Liver (tissue), 9 donors: ENCODE data around the gene TSTD2. TPM values are rescaled to one million over a fixed set of nuclear protein-coding genes. Genes with fewer than 3 reads are reported as not detected.

ENCODE experiments used
- DNase-seq: peaks from one replicate; pipeline ENCODE4 v3.0.0-alpha.2; 2017; ENCODE audit warnings: low spot score
- H3K27ac ChIP-seq, 2 donors: one replicate each; pipeline ENCODE4 v1.7.0; 2013; ENCODE audit warnings: inconsistent platforms in 2 of 2, low read length in 2 of 2, control low read depth in 1 of 2, low read depth in 1 of 2, mild to moderate bottlenecking in 1 of 2
- H3K27me3 ChIP-seq, 4 donors: one replicate each; pipeline versions ENCODE4 v1.6.1 to v1.7.0; 2013; ENCODE audit warnings: low read length in 3 of 4, inconsistent platforms in 1 of 4, mild to moderate bottlenecking in 1 of 4, moderate library complexity in 1 of 4; ENCODE audit not compliant: control insufficient read depth in 4 of 4, insufficient read depth in 4 of 4
- H3K36me3 ChIP-seq, 4 donors: one replicate each; pipeline versions ENCODE4 v1.6.1 to v1.7.0; 2013; ENCODE audit warnings: low read length in 3 of 4, mild to moderate bottlenecking in 3 of 4, low read depth in 1 of 4, moderate library complexity in 1 of 4; ENCODE audit not compliant: control insufficient read depth in 4 of 4, insufficient read depth in 3 of 4
- H3K4me1 ChIP-seq, 4 donors: one replicate each; pipeline versions ENCODE4 v1.6.1 to v1.7.0; 2013; ENCODE audit warnings: low read length in 3 of 4, mild to moderate bottlenecking in 3 of 4, moderate library complexity in 1 of 4; ENCODE audit not compliant: control insufficient read depth in 4 of 4, insufficient read depth in 4 of 4
- H3K4me3 ChIP-seq, 3 donors: one replicate each; pipeline versions ENCODE4 v1.6.1 to v1.7.0; 2013; ENCODE audit warnings: low read length in 3 of 3, control low read depth in 1 of 3, low read depth in 1 of 3, mild to moderate bottlenecking in 1 of 3
- H3K9ac ChIP-seq, 2 donors: one replicate each; pipeline ENCODE4 v1.7.0; 2013; ENCODE audit warnings: low read length in 2 of 2, mild to moderate bottlenecking in 2 of 2, moderate library complexity in 2 of 2, control low read depth in 1 of 2, low read depth in 1 of 2
- H3K9me3 ChIP-seq, 4 donors: one replicate each; pipeline versions ENCODE4 v1.6.1 to v1.7.0; 2013; ENCODE audit warnings: low read length in 3 of 4; ENCODE audit not compliant: control insufficient read depth in 4 of 4
- EGR1 ChIP-seq, 2 donors: IDR thresholded peaks; 2 replicates each; pipeline ENCODE4 v1.6.1; 2016 to 2018; ENCODE audit warnings: antibody characterized with exemption in 2 of 2, low read depth in 2 of 2
- FOXA1 ChIP-seq: IDR thresholded peaks from 2 replicates; pipeline ENCODE4 v1.6.1; 2016; ENCODE audit warnings: antibody characterized with exemption
- FOXA2 ChIP-seq: IDR thresholded peaks from 2 replicates; pipeline ENCODE4 v1.6.1; 2016; ENCODE audit warnings: antibody characterized with exemption
- GABPA ChIP-seq, 2 donors: IDR thresholded peaks in 1 of 2; conservative IDR thresholded peaks in 1 of 2; 2 replicates each; pipeline ENCODE4 v1.6.1; 2016; ENCODE audit warnings: antibody characterized with exemption in 2 of 2, mild to moderate bottlenecking in 1 of 2, moderate library complexity in 1 of 2
- HNF4A ChIP-seq, 2 donors: conservative IDR thresholded peaks; 2 replicates each; pipeline ENCODE4 v1.6.1; 2016; ENCODE audit warnings: antibody characterized with exemption in 2 of 2, mild to moderate bottlenecking in 2 of 2
- HNF4G ChIP-seq: IDR thresholded peaks from 2 replicates; pipeline ENCODE4 v1.6.1; 2016; ENCODE audit warnings: antibody characterized with exemption
- JUND ChIP-seq, 2 donors: IDR thresholded peaks; 2 replicates each; pipeline ENCODE4 v1.6.1; 2016; ENCODE audit warnings: antibody characterized with exemption in 2 of 2
- RAD21 ChIP-seq, 2 donors: IDR thresholded peaks; 2 replicates each; pipeline ENCODE4 v1.6.1; 2016; ENCODE audit warnings: antibody characterized with exemption in 2 of 2, mild to moderate bottlenecking in 2 of 2
- SP1 ChIP-seq: IDR thresholded peaks from 2 replicates; pipeline ENCODE4 v1.6.1; 2018; ENCODE audit warnings: antibody characterized with exemption, mild to moderate bottlenecking
- TAF1 ChIP-seq: conservative IDR thresholded peaks from 2 replicates; pipeline ENCODE4 v1.6.1; 2016; ENCODE audit warnings: antibody characterized with exemption, mild to moderate bottlenecking
- YY1 ChIP-seq: IDR thresholded peaks from 2 replicates; pipeline ENCODE4 v1.6.1; 2016; ENCODE audit warnings: antibody characterized with exemption, mild to moderate bottlenecking
- WGBS: extraction: QIAGEN DNeasy Blood & Tissue Kit; methylation state at CpG from one replicate; pipeline ENCODE4 v1.1.7; 2013; 5-methylcytosine and 5-hydroxymethylcytosine counted together
- polyA plus RNA-seq, 2 donors: library from polyadenylated mRNA; stranded (reverse) in 1 of 2; unstranded in 1 of 2; fragments of 200-250 nt in 1 of 2; fragments of >200 nt in 1 of 2; fragmentation: Nextera tagmentation in 1 of 2; extraction: Ambion mirVana in 1 of 2; gene quantifications; one replicate each; pipeline versions ENCODE4 v1.2.1 to v1.2.3, GENCODE V29; 2013 to 2015
- total RNA-seq, 2 donors: library from RNA; depleted of rRNA; stranded (reverse); fragments of >200 nt; gene quantifications; one replicate each; pipeline ENCODE4 v1.2.3, GENCODE V29; 2014
- TF ChIP-seq, protein P1 (sequence below): IDR thresholded peaks from 2 replicates; pipeline ENCODE4 v1.6.1; 2016; ENCODE audit warnings: antibody characterized with exemption
- TF ChIP-seq, protein P2 (sequence below): IDR thresholded peaks from 2 replicates; pipeline ENCODE4 v1.6.1; 2016; ENCODE audit warnings: antibody characterized with exemption
- TF ChIP-seq, protein P3 (sequence below): fragments of 150-350 bp; IDR thresholded peaks from 2 replicates; pipeline ENCODE4 v1.5.1; 2017; ENCODE audit warnings: improper control_type of control experiment, low read depth, low read length; ENCODE audit not compliant: missing input control
- TF ChIP-seq, protein P4 (sequence below): IDR thresholded peaks from 2 replicates; pipeline ENCODE4 v1.6.1; 2016; ENCODE audit warnings: antibody characterized with exemption, mild to moderate bottlenecking
- TF ChIP-seq, protein P5 (sequence below): IDR thresholded peaks from 2 replicates; pipeline ENCODE4 v1.6.1; 2016; ENCODE audit warnings: antibody characterized with exemption
- donor health status: healthy.
- donor health status: healthy.
- donor health status: healthy.
- donor health status: healthy.
- donor health status: healthy.

TSTD2 gene
- total and polyA plus RNA-seq, 4 donors, result 4.6 to 13.8 (median 7.1) TPM

DNA sequence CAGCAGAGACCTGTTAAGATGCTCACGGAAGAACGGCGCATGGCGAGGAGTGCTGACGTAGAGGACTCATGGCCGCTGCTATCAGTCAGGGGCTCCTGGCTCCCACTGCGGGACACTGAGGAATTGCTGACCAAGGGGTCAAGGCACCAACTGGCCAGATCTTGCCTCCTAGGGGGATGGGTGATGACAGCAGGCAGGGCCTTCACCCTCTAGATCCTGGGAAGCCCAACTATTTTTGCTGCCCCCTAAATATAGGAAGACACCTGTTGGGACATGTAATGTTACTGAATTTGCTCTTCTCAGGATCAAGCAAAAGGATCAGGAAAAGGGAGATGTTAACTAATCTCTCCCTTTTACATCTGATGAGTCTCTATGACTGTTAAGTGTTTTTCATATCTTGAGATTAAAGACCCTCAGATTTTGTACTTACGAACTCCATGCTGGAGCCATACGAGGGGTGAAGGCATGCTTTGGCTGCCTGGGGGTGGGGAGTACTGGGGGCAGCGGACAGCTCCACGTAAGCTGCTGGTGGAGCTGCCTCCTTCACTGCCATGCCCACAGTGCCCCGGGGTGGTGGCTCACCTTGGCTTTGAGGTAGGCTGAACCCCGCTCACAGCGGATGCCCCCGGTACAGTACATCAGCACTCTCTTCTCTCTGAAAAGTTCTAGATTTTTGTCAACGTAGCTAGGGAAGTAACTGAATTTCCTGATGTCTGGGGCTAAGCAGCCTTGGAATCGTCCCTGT, 28.1 kb downstream of the TSTD2 start:
- no peaks in the 10 kb centered on the region for H3K4me1 ChIP-seq
- H3K9ac ChIP-seq, result no peak overlapping the region
- no peaks in the 10 kb centered on the region for H3K27me3 ChIP-seq
- no peak overlapping the region for H3K27ac ChIP-seq
- peaks cover 12 to 65% (median 46%) of the 10 kb centered on the region in 4 donors for H3K36me3 ChIP-seq
- WGBS, result 96% methylated on average over 17 of the region's 17 CpGs
- no peaks in the 10 kb centered on the region for H3K9me3 ChIP-seq
- no peak for DNase-seq
- no peak overlapping the region for H3K4me3 ChIP-seq
- TF ChIP-seq JUND (IDR thresholded peaks at IDR 0.05) (no peak), YY1 (no peak), SP1 (no peak), GABPA (IDR thresholded peaks at IDR 0.05 in 1 of 2, conservative IDR thresholded peaks at IDR 0.05 in 1 of 2) (no peak), FOXA2 (no peak), EGR1 (IDR thresholded peaks at IDR 0.05; ENCODE audit: low read depth in 2 of 2) (no peak), TAF1 (no peak), FOXA1 (no peak)
- TF ChIP-seq, protein P1, sequence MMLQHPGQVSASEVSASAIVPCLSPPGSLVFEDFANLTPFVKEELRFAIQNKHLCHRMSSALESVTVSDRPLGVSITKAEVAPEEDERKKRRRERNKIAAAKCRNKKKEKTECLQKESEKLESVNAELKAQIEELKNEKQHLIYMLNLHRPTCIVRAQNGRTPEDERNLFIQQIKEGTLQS, result no peak
- TF ChIP-seq, protein P2, sequence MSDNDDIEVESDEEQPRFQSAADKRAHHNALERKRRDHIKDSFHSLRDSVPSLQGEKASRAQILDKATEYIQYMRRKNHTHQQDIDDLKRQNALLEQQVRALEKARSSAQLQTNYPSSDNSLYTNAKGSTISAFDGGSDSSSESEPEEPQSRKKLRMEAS, result no peak
- TF ChIP-seq, protein P3, sequence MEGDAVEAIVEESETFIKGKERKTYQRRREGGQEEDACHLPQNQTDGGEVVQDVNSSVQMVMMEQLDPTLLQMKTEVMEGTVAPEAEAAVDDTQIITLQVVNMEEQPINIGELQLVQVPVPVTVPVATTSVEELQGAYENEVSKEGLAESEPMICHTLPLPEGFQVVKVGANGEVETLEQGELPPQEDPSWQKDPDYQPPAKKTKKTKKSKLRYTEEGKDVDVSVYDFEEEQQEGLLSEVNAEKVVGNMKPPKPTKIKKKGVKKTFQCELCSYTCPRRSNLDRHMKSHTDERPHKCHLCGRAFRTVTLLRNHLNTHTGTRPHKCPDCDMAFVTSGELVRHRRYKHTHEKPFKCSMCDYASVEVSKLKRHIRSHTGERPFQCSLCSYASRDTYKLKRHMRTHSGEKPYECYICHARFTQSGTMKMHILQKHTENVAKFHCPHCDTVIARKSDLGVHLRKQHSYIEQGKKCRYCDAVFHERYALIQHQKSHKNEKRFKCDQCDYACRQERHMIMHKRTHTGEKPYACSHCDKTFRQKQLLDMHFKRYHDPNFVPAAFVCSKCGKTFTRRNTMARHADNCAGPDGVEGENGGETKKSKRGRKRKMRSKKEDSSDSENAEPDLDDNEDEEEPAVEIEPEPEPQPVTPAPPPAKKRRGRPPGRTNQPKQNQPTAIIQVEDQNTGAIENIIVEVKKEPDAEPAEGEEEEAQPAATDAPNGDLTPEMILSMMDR, result no peak
- TF ChIP-seq, protein P4, sequence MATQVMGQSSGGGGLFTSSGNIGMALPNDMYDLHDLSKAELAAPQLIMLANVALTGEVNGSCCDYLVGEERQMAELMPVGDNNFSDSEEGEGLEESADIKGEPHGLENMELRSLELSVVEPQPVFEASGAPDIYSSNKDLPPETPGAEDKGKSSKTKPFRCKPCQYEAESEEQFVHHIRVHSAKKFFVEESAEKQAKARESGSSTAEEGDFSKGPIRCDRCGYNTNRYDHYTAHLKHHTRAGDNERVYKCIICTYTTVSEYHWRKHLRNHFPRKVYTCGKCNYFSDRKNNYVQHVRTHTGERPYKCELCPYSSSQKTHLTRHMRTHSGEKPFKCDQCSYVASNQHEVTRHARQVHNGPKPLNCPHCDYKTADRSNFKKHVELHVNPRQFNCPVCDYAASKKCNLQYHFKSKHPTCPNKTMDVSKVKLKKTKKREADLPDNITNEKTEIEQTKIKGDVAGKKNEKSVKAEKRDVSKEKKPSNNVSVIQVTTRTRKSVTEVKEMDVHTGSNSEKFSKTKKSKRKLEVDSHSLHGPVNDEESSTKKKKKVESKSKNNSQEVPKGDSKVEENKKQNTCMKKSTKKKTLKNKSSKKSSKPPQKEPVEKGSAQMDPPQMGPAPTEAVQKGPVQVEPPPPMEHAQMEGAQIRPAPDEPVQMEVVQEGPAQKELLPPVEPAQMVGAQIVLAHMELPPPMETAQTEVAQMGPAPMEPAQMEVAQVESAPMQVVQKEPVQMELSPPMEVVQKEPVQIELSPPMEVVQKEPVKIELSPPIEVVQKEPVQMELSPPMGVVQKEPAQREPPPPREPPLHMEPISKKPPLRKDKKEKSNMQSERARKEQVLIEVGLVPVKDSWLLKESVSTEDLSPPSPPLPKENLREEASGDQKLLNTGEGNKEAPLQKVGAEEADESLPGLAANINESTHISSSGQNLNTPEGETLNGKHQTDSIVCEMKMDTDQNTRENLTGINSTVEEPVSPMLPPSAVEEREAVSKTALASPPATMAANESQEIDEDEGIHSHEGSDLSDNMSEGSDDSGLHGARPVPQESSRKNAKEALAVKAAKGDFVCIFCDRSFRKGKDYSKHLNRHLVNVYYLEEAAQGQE, result no peak

DNA sequence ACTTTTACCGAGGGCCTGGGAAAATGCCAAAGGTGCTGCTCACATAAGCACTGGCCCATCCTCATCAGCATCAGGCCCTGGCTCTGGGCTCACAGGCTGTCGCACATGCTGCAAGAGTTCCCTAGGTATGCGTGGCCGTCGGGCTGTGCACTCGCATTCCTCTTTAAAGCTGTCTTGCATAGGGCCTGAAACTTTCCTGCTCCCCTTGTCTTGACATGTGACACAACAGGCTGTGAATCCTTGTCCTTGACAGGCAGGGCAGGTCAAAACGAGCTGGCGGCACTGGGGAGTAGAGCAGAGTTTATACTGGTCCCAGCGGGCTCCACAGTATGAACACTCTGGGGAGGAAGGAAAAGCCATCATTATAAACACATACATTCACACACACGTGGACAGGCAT, 30.7 kb downstream of the TSTD2 start:
- TF ChIP-seq HNF4G (no peak), GABPA (IDR thresholded peaks at IDR 0.05 in 1 of 2, conservative IDR thresholded peaks at IDR 0.05 in 1 of 2) (no peak), FOXA2 (no peak), HNF4A (conservative IDR thresholded peaks at IDR 0.05) (no peak), YY1 (no peak), RAD21 (IDR thresholded peaks at IDR 0.05) (no peak)
- TF ChIP-seq, protein P3, result no peak
- TF ChIP-seq, protein P1, result no peak
- TF ChIP-seq, protein P2, result no peak
- TF ChIP-seq, protein P5, sequence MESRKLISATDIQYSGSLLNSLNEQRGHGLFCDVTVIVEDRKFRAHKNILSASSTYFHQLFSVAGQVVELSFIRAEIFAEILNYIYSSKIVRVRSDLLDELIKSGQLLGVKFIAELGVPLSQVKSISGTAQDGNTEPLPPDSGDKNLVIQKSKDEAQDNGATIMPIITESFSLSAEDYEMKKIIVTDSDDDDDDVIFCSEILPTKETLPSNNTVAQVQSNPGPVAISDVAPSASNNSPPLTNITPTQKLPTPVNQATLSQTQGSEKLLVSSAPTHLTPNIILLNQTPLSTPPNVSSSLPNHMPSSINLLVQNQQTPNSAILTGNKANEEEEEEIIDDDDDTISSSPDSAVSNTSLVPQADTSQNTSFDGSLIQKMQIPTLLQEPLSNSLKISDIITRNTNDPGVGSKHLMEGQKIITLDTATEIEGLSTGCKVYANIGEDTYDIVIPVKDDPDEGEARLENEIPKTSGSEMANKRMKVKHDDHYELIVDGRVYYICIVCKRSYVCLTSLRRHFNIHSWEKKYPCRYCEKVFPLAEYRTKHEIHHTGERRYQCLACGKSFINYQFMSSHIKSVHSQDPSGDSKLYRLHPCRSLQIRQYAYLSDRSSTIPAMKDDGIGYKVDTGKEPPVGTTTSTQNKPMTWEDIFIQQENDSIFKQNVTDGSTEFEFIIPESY, result no peak
- 93% methylated on average over 10 of the region's 10 CpGs for WGBS
- no peak overlapping the region for H3K9ac ChIP-seq
- peaks cover 0 to 4% (median 2%) of the 10 kb centered on the region in 4 donors for H3K4me1 ChIP-seq
- H3K27me3 ChIP-seq, result no peaks in the 10 kb centered on the region
- H3K9me3 ChIP-seq, result no peaks in the 10 kb centered on the region
- H3K27ac ChIP-seq, result no peak overlapping the region
- peaks cover 11 to 59% (median 47%) of the 10 kb centered on the region in 4 donors for H3K36me3 ChIP-seq
- no peak overlapping the region for H3K4me3 ChIP-seq
- no peak for DNase-seq
